ENCODE results near the gene WNT3. TPM values are rescaled to one million over a fixed set of nuclear protein-coding genes. Genes with fewer than 3 reads are reported as not detected.

The WNT3 gene
- total RNA-seq, 1 donor = 1.1 TPM

- H3K36me3 ChIP-seq (ENCODE audit: insufficient read depth, low read length) = no peaks in the 10 kb centered on the region
- H3K4me2 ChIP-seq (ENCODE audit: insufficient read depth, low read length) = no peak overlapping the region
- no peaks in the 10 kb centered on the region for H4K20me1 ChIP-seq (ENCODE audit: insufficient read depth, low read length)
- H2AFZ ChIP-seq (ENCODE audit: low read length) = no peak overlapping the region
- H3K27me3 ChIP-seq (ENCODE audit: insufficient read depth, low read length) = peaks cover 8% of the 10 kb centered on the region
- no peaks in the 10 kb centered on the region for H3K9me3 ChIP-seq (ENCODE audit: low read depth, low read length)
- no peak for TF ChIP-seq CTCF (IDR thresholded peaks at IDR 0.05; ENCODE audit: extremely low read depth, low read depth, low read length)
- H3K4me3 ChIP-seq (ENCODE audit: insufficient read depth, low read length) = no peak overlapping the region
- DNase-seq (ENCODE audit: insufficient read length, low spot score, missing footprints) = peak; percentile 63
- no peak overlapping the region for H3K27ac ChIP-seq (ENCODE audit: low read depth, low read length)
- peaks cover 4% of the 10 kb centered on the region for H3K4me1 ChIP-seq (ENCODE audit: insufficient read depth, low read length)
- no peaks in the 10 kb centered on the region for H3K79me2 ChIP-seq (ENCODE audit: insufficient read depth, low read length)
Measured at GRCh38 chr17:46809110-46809571, 9.4 kb downstream of the WNT3 start.

GRCh38 chr17:46805771-46806170 lies 12.7 kb downstream of the WNT3 start:
- H3K36me3 ChIP-seq (ENCODE audit: insufficient read depth, low read length) = no peaks in the 10 kb centered on the region
- H3K27ac ChIP-seq (ENCODE audit: low read depth, low read length) = no peak overlapping the region
- H3K4me2 ChIP-seq (ENCODE audit: insufficient read depth, low read length) = no peak overlapping the region
- peaks cover 4% of the 10 kb centered on the region for H3K27me3 ChIP-seq (ENCODE audit: insufficient read depth, low read length)
- DNase-seq (ENCODE audit: insufficient read length, low spot score, missing footprints) = peak; percentile 18
- no peaks in the 10 kb centered on the region for H3K79me2 ChIP-seq (ENCODE audit: insufficient read depth, low read length)
- H2AFZ ChIP-seq (ENCODE audit: low read length) = no peak overlapping the region
- no peaks in the 10 kb centered on the region for H3K4me1 ChIP-seq (ENCODE audit: insufficient read depth, low read length)
- TF ChIP-seq CTCF (IDR thresholded peaks at IDR 0.05; ENCODE audit: extremely low read depth, low read depth, low read length) = no peak
- no peaks in the 10 kb centered on the region for H4K20me1 ChIP-seq (ENCODE audit: insufficient read depth, low read length)
- no peak overlapping the region for H3K4me3 ChIP-seq (ENCODE audit: insufficient read depth, low read length)
- no peaks in the 10 kb centered on the region for H3K9me3 ChIP-seq (ENCODE audit: low read depth, low read length)

- H3K4me3 ChIP-seq (ENCODE audit: insufficient read depth, low read length) = no peak overlapping the region
- peaks cover 4% of the 10 kb centered on the region for H3K27me3 ChIP-seq (ENCODE audit: insufficient read depth, low read length)
- no peak for TF ChIP-seq CTCF (IDR thresholded peaks at IDR 0.05; ENCODE audit: extremely low read depth, low read depth, low read length)
- DNase-seq (ENCODE audit: insufficient read length, low spot score, missing footprints) = no peak
- H3K4me1 ChIP-seq (ENCODE audit: insufficient read depth, low read length) = no peaks in the 10 kb centered on the region
- no peaks in the 10 kb centered on the region for H3K36me3 ChIP-seq (ENCODE audit: insufficient read depth, low read length)
- no peaks in the 10 kb centered on the region for H4K20me1 ChIP-seq (ENCODE audit: insufficient read depth, low read length)
- H2AFZ ChIP-seq (ENCODE audit: low read length) = no peak overlapping the region
- H3K4me2 ChIP-seq (ENCODE audit: insufficient read depth, low read length) = no peak overlapping the region
- H3K9me3 ChIP-seq (ENCODE audit: low read depth, low read length) = no peaks in the 10 kb centered on the region
- H3K27ac ChIP-seq (ENCODE audit: low read depth, low read length) = no peak overlapping the region
- H3K79me2 ChIP-seq (ENCODE audit: insufficient read depth, low read length) = no peaks in the 10 kb centered on the region
Measured at GRCh38 chr17:46803544-46803943, 14.9 kb downstream of the WNT3 start.

DNA sequence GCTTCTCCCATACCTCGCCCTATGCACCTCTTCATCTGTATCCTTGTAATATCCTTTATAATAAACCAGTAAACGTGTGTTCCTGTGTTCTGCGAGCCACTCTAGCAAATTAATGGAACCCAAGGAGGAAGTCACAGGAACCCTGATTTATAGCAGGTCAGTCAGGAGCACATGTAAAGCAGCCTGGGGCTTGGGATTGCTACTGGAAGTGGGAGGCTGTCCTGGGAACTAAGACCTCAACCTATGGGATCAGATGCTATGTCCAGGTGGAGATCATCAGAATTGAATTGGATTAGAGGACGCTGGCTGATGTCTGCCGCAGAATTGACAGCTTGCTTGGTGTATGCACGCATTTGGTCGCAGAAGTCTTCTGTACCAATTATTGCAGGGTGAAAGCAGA lies 15.7 kb downstream of the WNT3 start:
- DNase-seq (ENCODE audit: insufficient read length, low spot score, missing footprints) = peak; percentile 30
- Histone ChIP-seq H3K9me3 (ENCODE audit: low read depth, low read length) (no peaks in the 10 kb centered on the region), H3K36me3 (ENCODE audit: insufficient read depth, low read length) (no peaks in the 10 kb centered on the region), H2AFZ (ENCODE audit: low read length) (no peak overlapping the region), H3K27ac (ENCODE audit: low read depth, low read length) (no peak overlapping the region), H3K4me2 (ENCODE audit: insufficient read depth, low read length) (no peak overlapping the region), H3K27me3 (ENCODE audit: insufficient read depth, low read length) (peaks cover 4% of the 10 kb centered on the region), H4K20me1 (ENCODE audit: insufficient read depth, low read length) (no peaks in the 10 kb centered on the region), H3K4me1 (ENCODE audit: insufficient read depth, low read length) (no peaks in the 10 kb centered on the region), H3K4me3 (ENCODE audit: insufficient read depth, low read length) (no peak overlapping the region), H3K79me2 (ENCODE audit: insufficient read depth, low read length) (no peaks in the 10 kb centered on the region)
- TF ChIP-seq CTCF (IDR thresholded peaks at IDR 0.05; ENCODE audit: extremely low read depth, low read depth, low read length) = no peak

All from osteoblast (primary cell).